Activated CD8-positive, alpha-beta memory T cell treated with anti-CD3 and anti-CD28 coated beads, Interleukin-2, amount 50 U/mL, for 1 hour (primary cell): ENCODE results near the gene PRADC1.
"Not testable (repeated sequence)": the region's sequence is repeated elsewhere in the genome, so short reads cannot be mapped to it uniquely, and the experiment has no call there.

Experiments used
- DNase-seq: peaks from one replicate; pipeline ENCODE4 v3.0.0-alpha.2; 2020; ENCODE audit errors: extremely low read depth

Gene PRADC1

DNA sequence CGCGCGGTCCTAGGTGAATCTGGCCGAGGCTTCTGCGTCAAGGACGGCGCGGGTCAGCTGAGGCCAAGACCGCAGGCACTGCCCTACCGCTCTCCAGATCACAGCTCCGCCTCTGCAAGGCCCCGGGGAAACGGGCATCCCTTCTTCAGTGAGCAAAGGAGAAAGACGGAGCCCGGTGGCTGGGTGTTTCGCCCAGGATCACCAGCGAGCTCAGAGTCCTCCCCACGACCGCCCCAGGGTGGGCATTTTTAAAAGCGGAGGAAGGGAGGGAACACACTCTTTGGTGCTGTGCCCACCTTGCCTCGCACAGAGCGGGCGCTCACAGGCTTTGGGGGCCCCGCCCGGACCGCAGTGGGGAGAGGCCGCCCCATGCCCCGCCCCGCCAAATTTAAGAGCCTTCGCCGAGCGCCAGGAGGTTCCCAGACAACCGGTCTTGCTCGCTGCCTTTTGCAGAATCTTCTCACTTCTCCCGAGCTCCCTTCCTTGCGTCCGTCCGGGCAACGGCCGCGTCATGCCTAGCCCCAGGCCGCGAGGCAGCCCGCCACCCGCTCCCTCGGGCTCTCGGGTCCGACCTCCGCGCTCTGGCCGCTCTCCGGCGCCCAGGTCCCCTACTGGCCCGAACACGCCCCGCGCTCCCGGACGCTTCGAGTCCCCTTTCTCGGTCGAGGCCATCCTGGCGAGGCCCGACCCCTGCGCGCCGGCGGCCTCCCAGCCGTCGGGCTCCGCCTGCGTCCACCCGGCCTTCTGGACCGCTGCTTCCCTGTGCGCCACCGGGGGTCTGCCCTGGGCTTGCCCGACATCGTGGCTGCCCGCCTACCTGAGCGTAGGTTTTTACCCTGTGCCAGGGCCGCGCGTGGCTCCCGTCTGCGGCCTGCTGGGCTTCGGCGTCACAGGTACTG, 30.6 kb downstream of the PRADC1 start, which contains the start of gene NOTO:
Gene NOTO (plus strand): TSS at position 419 of the 899 bp plus-strand sequence. CDS start 93 bp downstream, at position 512.
- no peak for DNase-seq

DNA sequence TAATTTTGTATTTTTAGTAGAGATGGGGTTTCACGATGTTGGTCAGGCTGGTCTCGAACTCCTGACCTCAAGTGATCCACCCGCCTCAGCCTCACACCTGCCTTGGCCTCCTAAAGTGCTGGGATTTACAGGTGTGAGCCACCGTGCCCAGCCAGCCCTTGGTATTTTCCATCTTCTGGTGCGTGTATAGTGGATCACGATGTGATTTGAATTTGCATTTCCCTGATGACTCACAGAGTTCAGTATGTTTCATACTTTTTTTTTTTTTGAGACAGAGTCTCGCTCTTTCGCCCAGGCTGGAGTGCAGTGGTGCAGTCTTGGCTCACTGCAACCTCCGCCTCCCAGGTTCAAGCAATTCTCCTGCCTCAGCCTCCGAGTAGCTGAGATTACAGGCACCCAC, 32.8 kb downstream of the PRADC1 start:
- DNase-seq, result not testable (repeated sequence)

- DNase-seq, result no peak
Measured at GRCh38 chr2:73197579-73197978, 35.5 kb downstream of the PRADC1 start.

GRCh38 chr2:73187549-73187948, 45.5 kb downstream of the PRADC1 start:
- no peak for DNase-seq

DNA sequence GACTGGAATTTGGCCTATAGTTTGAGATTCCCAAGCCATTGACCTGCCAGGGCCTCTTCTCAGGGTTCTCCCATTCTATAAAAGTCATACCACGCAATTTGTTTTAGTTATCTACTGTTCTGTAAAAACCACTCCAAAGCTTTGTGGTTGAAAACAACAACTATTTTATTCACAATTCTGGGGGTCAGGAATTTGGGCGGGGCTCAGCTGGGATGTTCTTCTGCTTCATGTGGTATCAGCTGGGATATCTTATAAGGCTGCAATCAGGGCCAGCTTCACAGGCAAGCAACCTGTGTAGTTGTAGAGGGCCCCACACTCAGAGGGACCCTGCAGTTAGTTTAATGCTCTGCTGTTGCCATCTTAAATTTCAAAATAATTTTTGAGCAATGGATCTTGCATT, 47.1 kb downstream of the PRADC1 start:
- no peak for DNase-seq
